ENCODE measurements around the gene CSTF3.

CSTF3 gene

DNA sequence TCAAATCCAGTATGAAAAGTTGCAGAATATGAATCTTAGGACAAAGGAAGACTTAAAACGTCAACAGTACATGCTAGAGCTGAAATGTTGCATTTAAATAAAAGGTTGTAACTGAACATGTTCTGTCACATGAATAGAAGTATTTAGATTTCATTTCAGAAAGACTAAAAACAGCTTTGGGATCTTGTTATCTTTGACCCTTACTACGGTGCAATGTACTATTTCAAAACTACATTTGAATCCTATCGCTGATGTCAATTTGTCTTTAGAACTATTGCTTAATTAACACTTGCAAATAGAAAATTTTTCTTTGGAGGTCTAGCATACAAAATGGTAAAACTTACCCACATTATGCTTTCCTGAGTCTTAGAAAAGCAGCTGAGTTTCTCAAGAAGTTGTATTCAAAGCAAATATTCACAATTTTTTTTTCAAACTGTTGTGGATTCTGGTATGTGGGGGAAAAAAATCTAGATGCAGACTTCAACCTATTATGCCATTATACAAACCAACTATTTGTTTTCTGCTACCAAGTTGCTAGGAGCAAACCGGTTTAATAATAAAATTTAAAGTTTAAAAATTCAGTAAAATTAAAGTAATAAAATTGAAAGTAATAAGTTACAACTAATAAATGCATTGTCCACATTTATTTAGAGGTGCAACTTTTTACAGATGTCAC lies 25.4 kb downstream of the CSTF3 start:
- TF ChIP-seq CTCF (IDR thresholded peaks at IDR 0.05): no peak
- Histone ChIP-seq H3K4me3 (no peak overlapping the region), H3K27ac (no peak overlapping the region)
- no peak for DNase-seq (ENCODE audit: low spot score)

DNA sequence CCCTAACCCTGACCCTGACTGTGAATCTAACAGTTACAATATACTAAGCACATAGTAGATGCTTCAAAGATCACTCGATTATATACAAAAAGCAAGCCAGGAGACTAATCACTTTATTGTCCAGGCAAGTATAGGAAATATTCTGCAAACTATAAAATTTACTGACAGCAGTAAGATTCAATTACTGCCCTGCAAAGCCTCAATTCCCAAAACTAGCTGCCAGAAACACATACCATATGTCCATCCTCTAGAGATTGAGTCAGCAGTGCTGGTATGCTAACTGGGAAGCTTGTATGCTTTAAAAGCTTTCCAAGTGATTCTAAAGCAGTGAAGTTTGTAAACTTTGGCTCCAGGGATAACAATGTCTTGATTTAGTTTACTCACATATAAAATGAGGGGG lies 26.1 kb downstream of the CSTF3 start:
- DNase-seq (ENCODE audit: low spot score): no peak
- TF ChIP-seq CTCF (IDR thresholded peaks at IDR 0.05): no peak
- Histone ChIP-seq H3K27ac (no peak overlapping the region), H3K4me3 (no peak overlapping the region)

DNA sequence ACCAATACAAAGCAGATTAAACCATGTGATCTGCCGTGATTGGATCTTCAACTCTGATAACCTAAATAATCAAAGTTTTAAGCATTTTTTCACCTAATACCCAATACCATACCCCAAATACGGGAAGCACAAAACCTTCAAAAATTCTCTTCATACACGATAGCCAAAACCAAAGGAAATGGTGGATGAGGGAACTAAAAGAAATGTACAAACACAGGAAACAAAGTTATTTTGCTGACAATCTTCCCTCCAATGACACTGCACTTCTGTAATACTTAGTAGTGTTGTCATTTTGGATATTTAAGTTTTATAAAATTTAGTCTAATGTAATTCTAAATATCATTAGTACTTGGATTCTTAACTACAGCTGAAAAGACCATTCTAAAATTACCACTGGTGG lies 27.0 kb downstream of the CSTF3 start:
- Histone ChIP-seq H3K27ac (no peak overlapping the region), H3K4me3 (no peak overlapping the region)
- no peak for DNase-seq (ENCODE audit: low spot score)
- TF ChIP-seq CTCF (IDR thresholded peaks at IDR 0.05): no peak

DNA sequence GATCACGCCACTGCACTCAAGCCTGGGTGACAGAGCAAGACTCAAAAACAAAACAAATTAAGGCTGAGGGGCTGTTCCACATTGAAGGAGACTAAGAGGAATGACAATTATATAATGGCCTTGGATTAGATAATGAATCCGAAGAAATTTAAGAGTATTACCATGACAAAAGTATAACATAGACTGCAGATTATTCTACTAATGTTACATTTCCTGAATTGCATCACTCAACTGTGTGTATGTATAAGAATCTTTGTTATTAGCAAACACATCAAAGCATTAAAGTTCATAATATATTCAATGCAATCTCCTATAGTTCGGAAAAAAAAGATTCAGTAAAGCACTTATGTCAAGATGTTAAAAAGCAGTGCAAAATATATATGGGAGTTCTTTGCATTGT lies 27.5 kb downstream of the CSTF3 start:
- Histone ChIP-seq H3K4me3 (no peak overlapping the region), H3K27ac (no peak overlapping the region)
- DNase-seq (ENCODE audit: low spot score): no peak
- TF ChIP-seq CTCF (IDR thresholded peaks at IDR 0.05): no peak

- no peak for TF ChIP-seq CTCF (IDR thresholded peaks at IDR 0.05)
- H3K4me3 ChIP-seq: no peak overlapping the region
- H3K27ac ChIP-seq: no peak overlapping the region
- DNase-seq (ENCODE audit: low spot score): no peak
Observed at GRCh38 chr11:33132510-33132909, 28.8 kb downstream of the CSTF3 start.

DNA sequence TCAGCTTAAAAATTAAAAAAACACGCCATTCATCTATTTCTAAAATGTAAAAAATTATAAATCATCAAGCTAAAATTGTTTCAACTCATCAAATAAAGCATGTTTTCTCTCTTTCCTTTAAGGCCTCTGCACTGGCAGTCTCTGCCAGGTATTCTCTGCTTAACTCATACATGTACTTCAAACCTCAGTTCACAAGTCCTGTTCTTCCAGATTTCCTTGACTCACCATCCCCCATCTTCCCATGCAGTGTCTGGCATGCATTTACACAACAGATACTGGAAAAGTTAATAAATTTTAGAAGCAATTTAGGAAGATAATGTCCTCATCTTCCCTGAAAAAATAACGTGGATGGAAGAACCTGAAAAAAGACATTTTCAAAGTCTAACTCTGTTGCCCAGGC lies 32.5 kb downstream of the CSTF3 start:
- DNase-seq (ENCODE audit: low spot score): no peak
- no peak overlapping the region for H3K27ac ChIP-seq
- TF ChIP-seq CTCF (IDR thresholded peaks at IDR 0.05): no peak
- no peak overlapping the region for H3K4me3 ChIP-seq

DNA sequence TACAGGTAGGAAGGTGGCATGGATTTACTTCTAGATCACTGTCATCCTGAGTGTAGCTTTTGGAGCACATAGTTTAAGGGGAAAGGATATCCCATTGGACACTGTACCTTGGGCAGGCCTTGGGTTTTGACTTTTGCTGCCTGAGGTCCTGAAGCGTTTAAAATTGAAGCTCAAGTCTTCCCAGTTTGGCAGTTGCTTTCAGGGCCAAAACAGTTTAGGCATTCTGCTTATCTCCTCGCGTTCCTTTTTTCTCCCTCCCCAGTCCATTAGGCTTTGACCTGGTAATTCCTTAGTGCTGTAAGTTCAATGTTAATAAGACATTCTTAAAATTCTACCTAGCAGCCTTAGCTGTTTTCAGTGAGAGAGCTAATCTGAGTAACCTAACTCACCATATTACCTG lies 35.7 kb downstream of the CSTF3 start:
- no peak overlapping the region for H3K4me3 ChIP-seq
- no peak for TF ChIP-seq CTCF (IDR thresholded peaks at IDR 0.05)
- H3K27ac ChIP-seq: no peak overlapping the region
- no peak for DNase-seq (ENCODE audit: low spot score)
